ENCODE measurements around the gene ANP32E. TPM values are rescaled to one million over a fixed set of nuclear protein-coding genes. Genes with fewer than 3 reads are reported as not detected.

ANP32E gene
- total and polyA plus RNA-seq, 2 of the 4 experiments (the other 2 are of a cell fraction), result 5.9 to 18.4 TPM

- Histone ChIP-seq H2AK5ac (ENCODE audit: low read depth, low read length) (peak overlapping the region; percentile 18; the same call in 1 of the 2 replicates), H3K9me1 (ENCODE audit: insufficient read depth, low read length) (no peaks in the 10 kb centered on the region), H2BK120ac (ENCODE audit: low read depth, low read length) (no peak overlapping the region; the same call in 1 of the 2 replicates), H3K4ac (ENCODE audit: low read depth, low read length) (peak overlapping the region; percentile 60; the same call in 1 of the 2 replicates), H4K20me1 (ENCODE audit: insufficient read depth, low read length) (no peaks in the 10 kb centered on the region), H3K4me3 (ENCODE audit: insufficient read depth, low read depth, low read length) (peak overlapping the region; percentile 47), H3K9me3 (ENCODE audit: control insufficient read depth, insufficient read depth, low read length) (no peaks in the 10 kb centered on the region), H3K4me2 (ENCODE audit: low read depth, low read length) (peak overlapping the region; percentile 84), H2BK15ac (ENCODE audit: low read depth, low read length) (0 out of 3 replicates have a peak overlapping the region, but pooled peaks have one; percentile 16), H3K14ac (replicated peaks; ENCODE audit: low read depth, low read length) (0 out of 2 replicates have a peak overlapping the region, but pooled peaks have one; percentile 8), H3K27me3 (ENCODE audit: control insufficient read depth, insufficient read depth, low read length) (no peaks in the 10 kb centered on the region), H3K27ac (ENCODE audit: insufficient read depth, low read length) (no peak overlapping the region), H3K56ac (ENCODE audit: extremely low read depth, insufficient read depth, low read length) (0 out of 2 replicates have a peak overlapping the region, but pooled peaks have one; percentile 64), H3K79me1 (ENCODE audit: low read depth in 1 of 2, low read length in 2 of 2) (0 out of 4 replicates have a peak, but pooled peaks cover 0 to 3% of the 10 kb centered on the region in 2 experiments), H3K18ac (ENCODE audit: low read depth, low read length) (peak overlapping the region; percentile 58; the same call in 1 of the 2 replicates), H4K5ac (ENCODE audit: low read depth, low read length) (peak overlapping the region; percentile 90), H4K8ac (ENCODE audit: low read depth in 2 of 2, low read length in 2 of 2) (peak overlapping the region; percentile 90), H3K9ac (ENCODE audit: low read depth, low read length) (0 out of 2 replicates have a peak overlapping the region, but pooled peaks have one; percentile 3), H3K4me1 (ENCODE audit: control insufficient read depth, insufficient read depth, low read length) (no peaks in the 10 kb centered on the region; the same call in 1 of the 2 replicates), H2BK20ac (ENCODE audit: low read depth, low read length) (peak overlapping the region; percentile 4; the same call in 1 of the 2 replicates), H3K23ac (ENCODE audit: low read depth, low read length) (no peak overlapping the region), H4K91ac (ENCODE audit: insufficient read depth, low read depth, low read length) (0 out of 2 replicates have a peak overlapping the region, but pooled peaks have one; percentile 26), H2BK5ac (ENCODE audit: low read depth, low read length, poor library complexity, severe bottlenecking) (peak overlapping the region; percentile 25), H2AK9ac (replicated peaks; ENCODE audit: low read depth, low read length, poor library complexity) (no peak overlapping the region), H3K36me3 (ENCODE audit: control insufficient read depth, insufficient read depth, low read length) (no peaks in the 10 kb centered on the region), H2AFZ (replicated peaks; ENCODE audit: low read length, poor library complexity) (peak overlapping the region; percentile 75)
- ChIA-PET CTCF (interaction anchor here (1.0 kb wide), 1 partner anchor 38 kb away, joined by 3 read pairs; no protein-coding TSS in a partner anchor), POLR2A (ENCODE audit: unreplicated experiment) (no interaction called here)
- dilution Hi-C loops (cut with HindIII; ENCODE audit: low sequenced_read_pairs, unreplicated experiment) (no loop called here), in situ Hi-C loops (cut with MboI; ENCODE audit: low sequenced_read_pairs) (no loop called here), intact Hi-C loops (cut with micrococcal nuclease) (no loop called here)
- peak; percentile 84 for DNase-seq
- peak; percentile 99 for ATAC-seq (ENCODE audit: low read depth)
- 17% methylated on average over 17 of the region's 38 CpGs; no CpG with 5 or more reads in 1 of the 2 experiments for WGBS, 2 experiments (ENCODE audit: extremely low coverage in 2 of 2, insufficient read length in 1 of 2)
- BruUV-seq (replicated peaks), result no TSS peak
- no peak for TF ChIP-seq RAD21 (IDR thresholded peaks at IDR 0.05; ENCODE audit: low read length)
- no peak for TF ChIP-seq MXI1 (IDR thresholded peaks at IDR 0.05; ENCODE audit: borderline replicate concordance, low read depth, low read length)
- no peak for TF ChIP-seq RFX5 (IDR thresholded peaks at IDR 0.05; ENCODE audit: low read depth, low read length)
- TF ChIP-seq CTCF (conservative IDR thresholded peaks at IDR 0.05; ENCODE audit: low read depth, low read length), result peak; percentile 28; the same call in 1 of the 2 replicates
- TF ChIP-seq MAZ (IDR thresholded peaks at IDR 0.05; ENCODE audit: borderline replicate concordance, low read depth, low read length), result no peak
- no peak for TF ChIP-seq SMC3 (IDR thresholded peaks at IDR 0.05; ENCODE audit: low read depth, low read length)
- TF ChIP-seq RCOR1 (IDR thresholded peaks at IDR 0.05; ENCODE audit: insufficient replicate concordance, low read length), result no peak
- no peak for TF ChIP-seq CHD1 (IDR thresholded peaks at IDR 0.05; ENCODE audit: low read depth, low read length)
- TF ChIP-seq BHLHE40 (IDR thresholded peaks at IDR 0.05; ENCODE audit: low read depth, low read length), result no peak
- no peak for TF ChIP-seq MAFK (IDR thresholded peaks at IDR 0.05; ENCODE audit: low read depth, low read length)
- peak; percentile 37; the same call in 1 of the 2 replicates for TF ChIP-seq CEBPB (IDR thresholded peaks at IDR 0.05; ENCODE audit: low read depth, low read length)
- no peak for TF ChIP-seq ELK1 (IDR thresholded peaks at IDR 0.05; ENCODE audit: borderline replicate concordance, low read depth, low read length)
- peak; percentile 26; the same call in 1 of the 2 replicates for TF ChIP-seq POLR2A (IDR thresholded peaks at IDR 0.05; ENCODE audit: low read depth, low read length)
Observed at GRCh38 chr1:150213170-150214098, 22.5 kb downstream of the ANP32E start.

Measured in IMR-90 (cell line).